ENCODE measurements around the gene EML4. TPM values are rescaled to one million over a fixed set of nuclear protein-coding genes. Genes with fewer than 3 reads are reported as not detected.

EML4 gene
- total RNA-seq, 1 experiment from 2014 or later = 38.3 TPM

DNA sequence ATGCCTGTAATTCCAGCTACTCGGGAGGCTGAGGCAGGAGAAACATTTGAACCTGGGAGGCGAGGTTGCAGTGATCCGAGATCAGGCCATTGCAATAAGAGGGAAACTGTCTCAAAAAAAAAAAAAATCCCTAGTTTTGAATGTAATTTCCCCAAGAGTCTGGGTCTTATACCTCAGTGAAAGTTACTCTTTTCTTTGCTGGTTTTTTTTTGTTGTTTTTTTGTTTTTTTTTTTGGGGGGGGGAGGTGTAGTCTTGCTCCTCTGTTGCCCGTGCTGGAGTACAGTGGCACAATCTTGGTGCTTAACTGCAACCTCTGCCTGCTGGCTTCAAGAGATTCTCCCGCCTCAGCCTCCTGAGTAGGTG is 22.8 kb downstream of the EML4 start:
- POLR2A ChIA-PET (ENCODE audit: unreplicated experiment) = no interaction called here
- H3K79me2 ChIP-seq (ENCODE audit: low read length) = peaks cover 67% of the 10 kb centered on the region
- H3K4me3 ChIP-seq (ENCODE audit: low read length) = no peak overlapping the region
- H3K27me3 ChIP-seq (ENCODE audit: low read length) = no peaks in the 10 kb centered on the region
- H4K20me1 ChIP-seq (ENCODE audit: low read length) = peaks cover 13% of the 10 kb centered on the region; the same call in 1 of the 2 replicates
- BruUV-seq (replicated peaks) = no TSS peak
- no peak for DNase-seq
- no peak for ATAC-seq
- TF ChIP-seq EZH2phosphoT487 (IDR thresholded peaks at IDR 0.05; ENCODE audit: borderline replicate concordance, low read length) (no peak), EZH2 (IDR thresholded peaks at IDR 0.05; ENCODE audit: low read length, unreplicated experiment) (no peak)
- TF ChIP-seq, protein P1, sequence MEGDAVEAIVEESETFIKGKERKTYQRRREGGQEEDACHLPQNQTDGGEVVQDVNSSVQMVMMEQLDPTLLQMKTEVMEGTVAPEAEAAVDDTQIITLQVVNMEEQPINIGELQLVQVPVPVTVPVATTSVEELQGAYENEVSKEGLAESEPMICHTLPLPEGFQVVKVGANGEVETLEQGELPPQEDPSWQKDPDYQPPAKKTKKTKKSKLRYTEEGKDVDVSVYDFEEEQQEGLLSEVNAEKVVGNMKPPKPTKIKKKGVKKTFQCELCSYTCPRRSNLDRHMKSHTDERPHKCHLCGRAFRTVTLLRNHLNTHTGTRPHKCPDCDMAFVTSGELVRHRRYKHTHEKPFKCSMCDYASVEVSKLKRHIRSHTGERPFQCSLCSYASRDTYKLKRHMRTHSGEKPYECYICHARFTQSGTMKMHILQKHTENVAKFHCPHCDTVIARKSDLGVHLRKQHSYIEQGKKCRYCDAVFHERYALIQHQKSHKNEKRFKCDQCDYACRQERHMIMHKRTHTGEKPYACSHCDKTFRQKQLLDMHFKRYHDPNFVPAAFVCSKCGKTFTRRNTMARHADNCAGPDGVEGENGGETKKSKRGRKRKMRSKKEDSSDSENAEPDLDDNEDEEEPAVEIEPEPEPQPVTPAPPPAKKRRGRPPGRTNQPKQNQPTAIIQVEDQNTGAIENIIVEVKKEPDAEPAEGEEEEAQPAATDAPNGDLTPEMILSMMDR (conservative IDR thresholded peaks at IDR 0.05; ENCODE audit: low read depth, low read length) = no peak
- no peaks in the 10 kb centered on the region for H3K9me2 ChIP-seq (replicated peaks; ENCODE audit: low read length)
- no peak overlapping the region for H3K9ac ChIP-seq (ENCODE audit: low read length)
- H3K36me3 ChIP-seq (ENCODE audit: low read depth, low read length) = no peaks in the 10 kb centered on the region; the same call in 1 of the 2 replicates
- H3K9me3 ChIP-seq (ENCODE audit: low read length) = no peaks in the 10 kb centered on the region
- no peak overlapping the region for H3K27ac ChIP-seq (ENCODE audit: low read length)
- peaks cover 40% of the 10 kb centered on the region for H3K4me1 ChIP-seq (ENCODE audit: insufficient read depth, low read length)
- H3F3A ChIP-seq (ENCODE audit: low read length, unreplicated experiment) = no peaks in the 10 kb centered on the region
- intact Hi-C loops (cut with micrococcal nuclease) = loop anchor here (5.0 kb wide), 1 partner anchor 45 kb away; no protein-coding TSS in a partner anchor
- H3K4me2 ChIP-seq (ENCODE audit: low read length) = no peak overlapping the region
- CTCF ChIA-PET = no interaction called here
- no peak overlapping the region for H2AFZ ChIP-seq (ENCODE audit: low read length)

GRCh38 chr2:42192652-42193566 is 23.8 kb downstream of the EML4 start:
- Histone ChIP-seq H2AFZ (ENCODE audit: low read length) (no peak overlapping the region), H3K27me3 (ENCODE audit: low read length) (no peaks in the 10 kb centered on the region), H3K4me3 (ENCODE audit: low read length) (no peak overlapping the region), H3K4me1 (ENCODE audit: insufficient read depth, low read length) (peaks cover 40% of the 10 kb centered on the region), H3K4me2 (ENCODE audit: low read length) (peak overlapping the region; percentile 59), H3K36me3 (ENCODE audit: low read depth, low read length) (no peaks in the 10 kb centered on the region; the same call in 1 of the 2 replicates), H3K79me2 (ENCODE audit: low read length) (peaks cover 69% of the 10 kb centered on the region), H3K9ac (ENCODE audit: low read length) (no peak overlapping the region), H3K9me3 (ENCODE audit: low read length) (no peaks in the 10 kb centered on the region), H4K20me1 (ENCODE audit: low read length) (peaks cover 13% of the 10 kb centered on the region; the same call in 1 of the 2 replicates), H3F3A (ENCODE audit: low read length, unreplicated experiment) (no peaks in the 10 kb centered on the region), H3K9me2 (replicated peaks; ENCODE audit: low read length) (no peaks in the 10 kb centered on the region), H3K27ac (ENCODE audit: low read length) (peak overlapping the region; percentile 63)
- CTCF ChIA-PET = no interaction called here
- TF ChIP-seq EZH2phosphoT487 (IDR thresholded peaks at IDR 0.05; ENCODE audit: borderline replicate concordance, low read length) (no peak), EZH2 (IDR thresholded peaks at IDR 0.05; ENCODE audit: low read length, unreplicated experiment) (no peak)
- TF ChIP-seq, protein P1 (conservative IDR thresholded peaks at IDR 0.05; ENCODE audit: low read depth, low read length) = no peak
- intact Hi-C loops (cut with micrococcal nuclease) = loop anchor here (5.0 kb wide), 1 partner anchor 44 kb away; no protein-coding TSS in a partner anchor
- POLR2A ChIA-PET (ENCODE audit: unreplicated experiment) = interaction anchor here (0.6 kb wide), 1 partner anchor 1034 kb away, joined by 4 read pairs; the partner anchor contains the start of gene ZFP36L2
- no TSS peak for BruUV-seq (replicated peaks)
- ATAC-seq = no peak; the same call in 1 of the 2 replicates
- no peak for DNase-seq
